Tibial artery (tissue), 4 donors: ENCODE data around the gene PRKD3.
"Not testable (repeated sequence)": the region's sequence is repeated elsewhere in the genome, so short reads cannot be mapped to it uniquely, and the experiment has no call there.

ENCODE experiments used
- DNase-seq, 2 donors: peaks; one replicate each; pipeline ENCODE4 v3.0.0-alpha.2; 2019
- H3K27ac ChIP-seq, 2 donors: fragments of 200-600 bp; sonication (generic) in 1 of 2; 1 replicate in 1 of 2; 2 replicates in 1 of 2; pipeline ENCODE4 v1.5.1; 2018 to 2019; ENCODE audit warnings: mild to moderate bottlenecking in 1 of 2
- H3K27me3 ChIP-seq, 2 donors: fragments of 200-600 bp; sonication (generic) in 1 of 2; one replicate each; pipeline versions ENCODE4 v1.5.1 to v1.6.0; 2016 to 2019
- H3K36me3 ChIP-seq, 3 donors: fragments of 200-600 bp; sonication (generic) in 2 of 3; one replicate each; pipeline ENCODE4 v1.5.1; 2016 to 2019; ENCODE audit warnings: mild to moderate bottlenecking in 2 of 3
- H3K4me1 ChIP-seq, 4 donors: fragments of 200-600 bp; sonication (generic) in 2 of 4; 1 replicate in 3 of 4; 2 replicates in 1 of 4; pipeline ENCODE4 v1.5.1; 2016 to 2019
- H3K4me3 ChIP-seq, 2 donors: fragments of 200-600 bp; sonication (generic) in 1 of 2; 1 replicate in 1 of 2; 2 replicates in 1 of 2; pipeline ENCODE4 v1.5.1; 2018 to 2019; ENCODE audit warnings: mild to moderate bottlenecking in 2 of 2
- H3K9me3 ChIP-seq, 3 donors: fragments of 200-600 bp; sonication (generic) in 1 of 3; one replicate each; pipeline ENCODE4 v1.5.1; 2016 to 2019
- CTCF ChIP-seq, 2 experiments: fragments of 200-600 bp in 1 of 2; fragments of 450-650 bp in 1 of 2; IDR thresholded peaks; one replicate each; pipeline ENCODE4 v1.5.1; 2017 to 2019; ENCODE audit warnings: antibody characterized with exemption in 2 of 2, mild to moderate bottlenecking in 1 of 2, moderate library complexity in 1 of 2
- intact Hi-C: fragments of 100-400 bp; cut with DNase I; formaldehyde crosslinking; loops from one replicate; pipeline ENCODE4 v1.15.0; 2023; ENCODE audit warnings: low total_unique reads

Gene PRKD3

GRCh38 chr2:37300578-37300977, 24.1 kb downstream of the PRKD3 start:
- Histone ChIP-seq H3K4me1 (peaks cover 0 to 6% (median 0%) of the 10 kb centered on the region in 4 donors), H3K9me3 (no peaks in the 10 kb centered on the region), H3K36me3 (no peaks in the 10 kb centered on the region), H3K27ac (no peak overlapping the region), H3K4me3 (no peak overlapping the region), H3K27me3 (no peaks in the 10 kb centered on the region)
- DNase-seq = no peak
- no peak for TF ChIP-seq CTCF (IDR thresholded peaks at IDR 0.05)
- intact Hi-C loops = no loop called here

- no peak for TF ChIP-seq CTCF (IDR thresholded peaks at IDR 0.05)
- H3K36me3 ChIP-seq = no peaks in the 10 kb centered on the region
Measured at GRCh38 chr2:37300146-37300545, 24.5 kb downstream of the PRKD3 start.

GRCh38 chr2:37297632-37298031, 27.0 kb downstream of the PRKD3 start:
- no peak for TF ChIP-seq CTCF (IDR thresholded peaks at IDR 0.05)
- intact Hi-C loops = no loop called here
- H3K4me3 ChIP-seq = no peak overlapping the region

More at GRCh38 chr2:37300146-37300545, 24.5 kb downstream of the PRKD3 start:
- H3K9me3 ChIP-seq = no peaks in the 10 kb centered on the region
- peaks cover 0 to 2% (median under 1%) of the 10 kb centered on the region in 4 donors for H3K4me1 ChIP-seq
- DNase-seq = no peak
- intact Hi-C loops = no loop called here
- no peaks in the 10 kb centered on the region for H3K27me3 ChIP-seq
- no peak overlapping the region for H3K27ac ChIP-seq
- H3K4me3 ChIP-seq = no peak overlapping the region

GRCh38 chr2:37295469-37296073, 29.1 kb downstream of the PRKD3 start:
- no peak for DNase-seq
- no peaks in the 10 kb centered on the region for H3K9me3 ChIP-seq
- peaks cover 4 to 19% (median 11%) of the 10 kb centered on the region in 3 donors for H3K36me3 ChIP-seq
- peaks cover 0 to 3% (median 0%) of the 10 kb centered on the region in 4 donors for H3K4me1 ChIP-seq
- no peaks in the 10 kb centered on the region for H3K27me3 ChIP-seq
- H3K27ac ChIP-seq = no peak overlapping the region
- no peak overlapping the region for H3K4me3 ChIP-seq
- intact Hi-C loops = no loop called here
- TF ChIP-seq CTCF (IDR thresholded peaks at IDR 0.05) = no peak

More at GRCh38 chr2:37297632-37298031, 27.0 kb downstream of the PRKD3 start:
- Histone ChIP-seq H3K4me1 (peaks cover 0 to 3% (median 0%) of the 10 kb centered on the region in 4 donors), H3K9me3 (no peaks in the 10 kb centered on the region), H3K36me3 (peaks cover 0 to 2% (median 2%) of the 10 kb centered on the region in 3 donors), H3K27ac (no peak overlapping the region), H3K27me3 (no peaks in the 10 kb centered on the region)
- DNase-seq = no peak

GRCh38 chr2:37294858-37295257, 29.8 kb downstream of the PRKD3 start:
- intact Hi-C loops, H3K9me3 ChIP-seq, H3K27ac ChIP-seq, DNase-seq, H3K4me3 ChIP-seq, H3K4me1 ChIP-seq, H3K27me3 ChIP-seq: not testable (repeated sequence)
- peaks cover 9 to 26% (median 18%) of the 10 kb centered on the region in 3 donors for H3K36me3 ChIP-seq

- Histone ChIP-seq H3K36me3 (peaks cover 30 to 56% (median 42%) of the 10 kb centered on the region in 3 donors), H3K27ac (no peak overlapping the region), H3K4me1 (peaks cover 0 to 3% (median 0%) of the 10 kb centered on the region in 4 donors), H3K9me3 (no peaks in the 10 kb centered on the region), H3K27me3 (no peaks in the 10 kb centered on the region), H3K4me3 (no peak overlapping the region)
- no peak for TF ChIP-seq CTCF (IDR thresholded peaks at IDR 0.05)
- no peak for DNase-seq
- intact Hi-C loops = no loop called here
Measured at GRCh38 chr2:37291680-37292079, 33.0 kb downstream of the PRKD3 start.
